NK-92 (cell line): Measurements from ENCODE around the gene SDK1.

Source experiments
- DNase-seq: peaks from one replicate; lab custom pipeline; 2025; ENCODE audit not compliant: unreplicated experiment; lab: John Stamatoyannopoulos, UW

The SDK1 gene

GRCh38 chr7:3332308-3332707, 31.3 kb downstream of the SDK1 start:
- no peak for DNase-seq

- DNase-seq = no peak
These were observed 32.8 kb downstream of the SDK1 start for GRCh38 chr7:3333861-3334260.

GRCh38 chr7:3336042-3336665, 35.1 kb downstream of the SDK1 start:
- DNase-seq = no peak

GRCh38 chr7:3338161-3338560, 37.1 kb downstream of the SDK1 start:
- no peak for DNase-seq

- no peak for DNase-seq
These were observed 44.8 kb downstream of the SDK1 start for GRCh38 chr7:3345699-3346481.

GRCh38 chr7:3349126-3349525, 48.1 kb downstream of the SDK1 start:
- no peak for DNase-seq

- no peak for DNase-seq
These were observed 55.1 kb downstream of the SDK1 start for GRCh38 chr7:3356173-3356572.

- no peak for DNase-seq
These were observed 57.9 kb downstream of the SDK1 start for GRCh38 chr7:3358991-3359390.

- DNase-seq = no peak
These were observed 66.2 kb downstream of the SDK1 start for GRCh38 chr7:3367261-3367660.

- no peak for DNase-seq
These were observed 69.2 kb downstream of the SDK1 start for GRCh38 chr7:3370068-3370830.

- no peak for DNase-seq
These were observed 69.9 kb downstream of the SDK1 start for GRCh38 chr7:3370921-3371320.

- DNase-seq = no peak
These were observed 70.5 kb downstream of the SDK1 start for GRCh38 chr7:3371601-3372000.

- DNase-seq = no peak
These were observed 73.2 kb downstream of the SDK1 start for GRCh38 chr7:3374239-3374638.

- no peak for DNase-seq
These were observed 77.5 kb downstream of the SDK1 start for GRCh38 chr7:3378390-3379150.

GRCh38 chr7:3380034-3380433, 79.0 kb downstream of the SDK1 start:
- no peak for DNase-seq

- no peak for DNase-seq
These were observed 80.0 kb downstream of the SDK1 start for GRCh38 chr7:3380886-3381685.

- DNase-seq = no peak
These were observed 85.6 kb downstream of the SDK1 start for GRCh38 chr7:3386423-3387190.

- no peak for DNase-seq
These were observed 92.8 kb downstream of the SDK1 start for GRCh38 chr7:3393862-3394261.

- DNase-seq = no peak
These were observed 96.3 kb downstream of the SDK1 start for GRCh38 chr7:3397324-3397723.

- DNase-seq = no peak
These were observed 98.8 kb downstream of the SDK1 start for GRCh38 chr7:3399858-3400257.
